CD4-positive, alpha-beta T cell treated with Interleukin-6 for 4 hours (primary cell): ENCODE measurements around the gene PLEKHN1.
"Not testable (repeated sequence)": the region's sequence is repeated elsewhere in the genome, so short reads cannot be mapped to it uniquely, and the experiment has no call there.

Experiments
- DNase-seq: peaks from one replicate; pipeline ENCODE4 v3.0.0-alpha.2; 2020; ENCODE audit warnings: mixed read lengths

PLEKHN1 gene

GRCh38 chr1:1013105-1013921 lies 47.0 kb downstream of the PLEKHN1 start, which contains the start of gene ISG15:
Gene ISG15 (plus strand): TSS chr1:1013497. CDS start chr1:1013574, 77 bp downstream.
- peak; percentile 93 for DNase-seq

DNA sequence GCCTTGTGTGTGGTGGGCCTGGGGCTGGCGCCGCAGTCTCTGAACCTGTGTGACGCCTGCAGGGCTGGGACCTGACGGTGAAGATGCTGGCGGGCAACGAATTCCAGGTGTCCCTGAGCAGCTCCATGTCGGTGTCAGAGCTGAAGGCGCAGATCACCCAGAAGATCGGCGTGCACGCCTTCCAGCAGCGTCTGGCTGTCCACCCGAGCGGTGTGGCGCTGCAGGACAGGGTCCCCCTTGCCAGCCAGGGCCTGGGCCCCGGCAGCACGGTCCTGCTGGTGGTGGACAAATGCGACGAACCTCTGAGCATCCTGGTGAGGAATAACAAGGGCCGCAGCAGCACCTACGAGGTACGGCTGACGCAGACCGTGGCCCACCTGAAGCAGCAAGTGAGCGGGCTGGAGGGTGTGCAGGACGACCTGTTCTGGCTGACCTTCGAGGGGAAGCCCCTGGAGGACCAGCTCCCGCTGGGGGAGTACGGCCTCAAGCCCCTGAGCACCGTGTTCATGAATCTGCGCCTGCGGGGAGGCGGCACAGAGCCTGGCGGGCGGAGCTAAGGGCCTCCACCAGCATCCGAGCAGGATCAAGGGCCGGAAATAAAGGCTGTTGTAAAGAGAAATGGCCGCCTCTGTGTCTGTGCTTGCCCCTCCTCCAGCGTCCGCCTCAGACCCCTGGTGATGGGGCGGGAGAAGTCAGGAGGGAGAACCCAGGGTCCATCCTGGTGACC lies 47.8 kb downstream of the PLEKHN1 start:
- peak; percentile 51 for DNase-seq

GRCh38 chr1:1014799-1015681 lies 48.8 kb downstream of the PLEKHN1 start:
- DNase-seq: peak; percentile 17

- DNase-seq: not testable (repeated sequence)
Observed at GRCh38 chr1:1017397-1018320, 51.4 kb downstream of the PLEKHN1 start.

GRCh38 chr1:1018321-1018685 lies 52.0 kb downstream of the PLEKHN1 start:
- not testable (repeated sequence) for DNase-seq

DNA sequence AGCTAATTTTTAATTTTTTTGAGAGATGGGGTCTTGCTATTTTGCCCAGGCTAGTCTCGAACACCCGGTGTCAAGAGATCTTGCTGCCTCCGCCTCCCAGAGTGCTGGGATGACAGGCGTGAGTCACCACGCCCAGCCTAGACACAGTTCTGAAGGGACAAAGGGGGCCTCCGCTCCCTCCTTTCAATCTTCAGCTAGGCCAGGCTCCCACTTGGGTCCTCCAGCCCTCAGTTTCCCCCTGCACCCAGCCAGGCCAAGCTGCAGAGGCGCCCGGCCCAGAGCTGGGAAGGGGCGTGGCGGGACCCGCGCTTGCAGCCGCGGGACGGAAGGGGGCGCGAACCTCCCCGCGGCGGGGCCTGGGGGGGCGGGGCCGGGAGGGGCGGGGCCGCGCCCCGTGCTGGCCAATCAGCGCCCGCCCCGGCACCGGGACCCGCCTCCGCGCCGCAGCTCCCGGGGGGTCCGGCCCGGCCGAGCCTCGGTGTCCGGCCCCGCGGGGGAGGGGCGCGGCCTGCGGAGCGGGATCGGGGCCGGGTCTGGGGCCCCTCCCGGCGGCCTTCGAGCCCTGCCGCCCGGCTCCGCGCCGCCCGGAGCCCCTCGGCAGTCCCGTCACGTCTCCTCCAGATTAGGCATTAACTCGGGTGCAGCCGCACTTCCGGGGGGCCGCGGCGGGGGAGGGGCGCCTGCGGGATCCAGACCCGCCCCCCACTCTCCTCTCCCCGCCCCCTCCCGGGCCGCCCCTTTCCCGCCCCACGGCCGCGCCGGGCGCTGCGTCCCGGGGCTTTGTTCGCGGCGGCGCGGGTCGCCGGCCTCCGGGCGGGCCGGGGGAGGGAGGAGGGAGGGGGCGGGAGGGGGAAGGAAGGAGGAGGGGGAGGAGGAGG lies 53.1 kb downstream of the PLEKHN1 start:
- DNase-seq: peak; percentile 87

- DNase-seq: peak; percentile 28
Observed at GRCh38 chr1:1020000-1020404, 53.7 kb downstream of the PLEKHN1 start, which contains the start of gene AGRN. Gene AGRN (plus strand): TSS chr1:1020120. CDS start chr1:1020173, 53 bp downstream.

DNA sequence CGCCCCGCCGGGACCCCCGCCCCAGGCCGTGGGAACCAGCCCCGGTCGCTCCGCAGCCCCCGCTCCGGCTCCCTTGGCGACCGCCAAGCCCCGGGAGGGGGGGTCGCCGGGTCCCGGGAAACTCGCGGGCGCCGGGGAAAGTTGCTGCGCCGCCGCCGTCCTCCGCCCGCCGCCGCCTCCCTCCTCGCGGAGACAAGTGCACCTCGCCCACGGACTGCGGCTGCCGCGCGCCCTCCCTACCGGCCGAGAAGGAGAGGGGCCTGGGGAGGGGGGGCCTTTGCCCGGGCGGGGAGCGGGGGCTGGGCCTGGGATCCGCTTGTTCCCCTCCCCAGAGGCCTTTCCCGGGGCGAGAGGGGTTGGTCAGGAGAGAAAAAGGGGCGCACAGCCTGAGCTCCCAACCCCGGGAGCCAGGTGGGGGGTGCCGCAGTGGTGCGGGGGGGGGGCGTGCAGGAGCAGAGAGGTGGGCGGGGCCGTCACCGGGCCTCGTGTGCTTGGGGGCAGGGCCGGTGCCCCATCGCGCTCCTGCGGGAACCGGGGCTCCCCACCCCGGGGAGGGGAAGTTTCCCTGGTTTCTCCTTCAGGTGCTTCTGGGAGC lies 54.2 kb downstream of the PLEKHN1 start:
- peak; percentile 33 for DNase-seq

GRCh38 chr1:1021010-1021919 lies 55.0 kb downstream of the PLEKHN1 start:
- no peak for DNase-seq

GRCh38 chr1:1021920-1022259 lies 55.6 kb downstream of the PLEKHN1 start:
- DNase-seq: no peak

- no peak for DNase-seq
Observed at GRCh38 chr1:1022302-1023009, 56.2 kb downstream of the PLEKHN1 start.

DNA sequence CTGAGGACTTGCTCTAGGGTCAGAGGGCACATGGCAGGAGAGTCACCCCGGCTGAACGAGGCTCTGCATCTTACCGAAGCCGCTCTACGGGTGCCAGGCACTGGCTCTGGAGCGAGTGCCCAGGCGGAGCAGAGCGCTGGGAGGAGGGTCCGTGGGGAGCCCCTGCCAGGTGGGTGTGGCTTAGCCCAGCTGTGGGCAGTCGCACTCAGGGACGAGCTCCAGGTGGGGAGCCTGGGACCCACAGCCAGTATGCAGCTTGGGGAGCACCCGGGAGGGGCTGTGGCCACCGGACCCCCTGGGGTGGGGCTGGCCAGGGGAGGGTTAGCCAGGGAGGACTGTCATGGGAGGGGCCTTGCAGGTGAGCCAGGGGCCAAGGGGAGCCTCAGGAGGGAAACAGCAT lies 57.4 kb downstream of the PLEKHN1 start:
- DNase-seq: no peak

DNA sequence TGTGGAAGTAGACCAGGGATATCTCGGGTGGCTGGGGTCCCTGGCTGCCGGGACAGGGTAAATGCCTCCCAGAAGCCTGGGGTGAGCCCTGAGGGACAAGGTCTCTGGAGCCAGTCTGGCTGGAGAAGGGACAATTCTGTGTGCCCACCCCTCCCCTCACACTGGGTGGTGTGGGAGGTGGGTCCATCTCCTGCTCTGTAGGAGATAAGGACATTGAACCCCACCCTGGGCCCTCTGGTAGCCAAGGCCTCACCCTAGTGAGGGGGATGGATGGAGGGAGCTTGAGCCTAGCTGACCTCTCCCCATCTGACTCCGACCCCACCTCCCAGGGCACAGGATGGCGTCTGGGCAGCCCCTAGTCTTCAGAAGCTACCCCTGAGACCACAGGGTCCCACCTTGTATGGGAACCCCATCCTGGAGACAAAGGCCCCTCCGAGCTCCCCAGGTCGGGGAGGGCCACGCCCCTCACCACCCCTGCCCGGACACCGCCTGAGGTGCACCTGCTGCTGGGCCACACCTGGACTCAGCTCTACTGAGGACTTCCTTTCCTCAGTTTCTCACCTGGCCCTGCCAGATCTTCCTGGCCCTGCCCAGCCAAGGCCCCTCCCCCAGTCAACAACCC lies 58.0 kb downstream of the PLEKHN1 start:
- DNase-seq: no peak

- DNase-seq: no peak
Observed at GRCh38 chr1:1024771-1025699, 58.8 kb downstream of the PLEKHN1 start.
